Osteocyte (in vitro differentiated cells): ENCODE measurements around the gene CWC25. TPM values are rescaled to one million over a fixed set of nuclear protein-coding genes. Genes with fewer than 3 reads are reported as not detected.

Experiments used
- DNase-seq: peaks from one replicate; pipeline ENCODE4 v3.0.0; 2021; ENCODE audit warnings: mixed read lengths; ENCODE audit not compliant: unreplicated experiment; ENCODE audit errors: extremely low spot score
- H3K27ac Mint-ChIP-seq: one replicate; pipeline ENCODE4 v1.8.0; 2021; ENCODE audit warnings: mild to moderate bottlenecking, mixed read lengths; ENCODE audit not compliant: unreplicated experiment
- H3K27me3 Mint-ChIP-seq: one replicate; pipeline ENCODE4 v1.8.0; 2021; ENCODE audit warnings: mixed read lengths; ENCODE audit not compliant: unreplicated experiment
- H3K36me3 Mint-ChIP-seq: one replicate; pipeline ENCODE4 v1.8.0; 2021; ENCODE audit warnings: mixed read lengths; ENCODE audit not compliant: unreplicated experiment
- H3K4me1 Mint-ChIP-seq: one replicate; pipeline ENCODE4 v1.8.0; 2021; ENCODE audit warnings: mixed read lengths; ENCODE audit not compliant: unreplicated experiment
- H3K4me3 Mint-ChIP-seq: one replicate; pipeline ENCODE4 v1.8.0; 2021; ENCODE audit warnings: mild to moderate bottlenecking, moderate library complexity, mixed read lengths; ENCODE audit not compliant: unreplicated experiment
- H3K9me3 Mint-ChIP-seq: one replicate; pipeline ENCODE4 v1.8.0; 2021; ENCODE audit warnings: mixed read lengths; ENCODE audit not compliant: unreplicated experiment
- CTCF ChIP-seq: fragments of 200-600 bp; sonication (generic); IDR thresholded peaks from 2 replicates; pipeline ENCODE4 v1.5.0; 2021; ENCODE audit warnings: antibody characterized with exemption, mild to moderate bottlenecking, moderate library complexity
- total RNA-seq: library from RNA; stranded (reverse); gene quantifications from 2 replicates; pipeline ENCODE4 v1.2.1, GENCODE V29; 2021

CWC25 gene
- total RNA-seq, 1 donor from 2014 or later: 17.2 TPM

GRCh38 chr17:38798614-38799500 is 26.3 kb downstream of the CWC25 start:
- H3K27ac Mint-ChIP-seq: peak overlapping the region; percentile 92
- no peak for TF ChIP-seq CTCF
- peak; percentile 84 for DNase-seq
- no peaks in the 10 kb centered on the region for H3K9me3 Mint-ChIP-seq
- peaks cover 34% of the 10 kb centered on the region for H3K4me1 Mint-ChIP-seq
- H3K36me3 Mint-ChIP-seq: peaks cover 32% of the 10 kb centered on the region
- H3K27me3 Mint-ChIP-seq: no peaks in the 10 kb centered on the region
- peak overlapping the region; percentile 98 for H3K4me3 Mint-ChIP-seq

- H3K27me3 Mint-ChIP-seq: no peaks in the 10 kb centered on the region
- peak overlapping the region; percentile 98 for H3K4me3 Mint-ChIP-seq
- TF ChIP-seq CTCF: no peak
- H3K9me3 Mint-ChIP-seq: no peaks in the 10 kb centered on the region
- DNase-seq: no peak
- peaks cover 34% of the 10 kb centered on the region for H3K4me1 Mint-ChIP-seq
- H3K36me3 Mint-ChIP-seq: peaks cover 25% of the 10 kb centered on the region
- peak overlapping the region; percentile 92 for H3K27ac Mint-ChIP-seq
Observed at GRCh38 chr17:38797828-38798227, 27.3 kb downstream of the CWC25 start.

GRCh38 chr17:38797158-38797490 is 28.0 kb downstream of the CWC25 start:
- Mint-ChIP-seq H3K4me1 (peaks cover 34% of the 10 kb centered on the region), H3K9me3 (no peaks in the 10 kb centered on the region), H3K27ac (peak overlapping the region; percentile 92), H3K4me3 (peak overlapping the region; percentile 98), H3K27me3 (no peaks in the 10 kb centered on the region), H3K36me3 (peaks cover 25% of the 10 kb centered on the region)
- TF ChIP-seq CTCF: no peak
- no peak for DNase-seq

- H3K27ac Mint-ChIP-seq: no peak overlapping the region
- TF ChIP-seq CTCF: no peak
Observed at GRCh38 chr17:38796451-38797157, 28.5 kb downstream of the CWC25 start.

GRCh38 chr17:38794221-38794620 is 30.9 kb downstream of the CWC25 start:
- Mint-ChIP-seq H3K4me3 (no peak overlapping the region), H3K9me3 (no peaks in the 10 kb centered on the region), H3K36me3 (peaks cover 18% of the 10 kb centered on the region), H3K4me1 (peaks cover 47% of the 10 kb centered on the region), H3K27ac (no peak overlapping the region), H3K27me3 (no peaks in the 10 kb centered on the region)
- no peak for TF ChIP-seq CTCF
- DNase-seq: no peak

More at GRCh38 chr17:38796451-38797157, 28.5 kb downstream of the CWC25 start:
- Mint-ChIP-seq H3K36me3 (peaks cover 21% of the 10 kb centered on the region), H3K4me3 (peak overlapping the region; percentile 98), H3K27me3 (no peaks in the 10 kb centered on the region), H3K9me3 (no peaks in the 10 kb centered on the region), H3K4me1 (peaks cover 34% of the 10 kb centered on the region)
- DNase-seq: no peak
